H9 (cell line): ENCODE data around the gene NEURL1B. TPM values are rescaled to one million over a fixed set of nuclear protein-coding genes. Genes with fewer than 3 reads are reported as not detected.

Source experiments
- DNase-seq: peaks from one replicate; pipeline ENCODE4 v3.0.0-alpha.2; 2017
- H2AFZ ChIP-seq: one replicate; pipeline ENCODE4 v1.6.1; 2013; ENCODE audit warnings: mild to moderate bottlenecking, low read length, control low read depth, moderate library complexity
- H2AK5ac ChIP-seq: 2 replicates; pipeline ENCODE4 v1.6.1; 2013; ENCODE audit warnings: low read length, control low read depth, mixed read lengths; ENCODE audit not compliant: insufficient read length
- H2BK120ac ChIP-seq: one replicate; pipeline ENCODE4 v1.6.1; 2013; ENCODE audit warnings: low read depth, mild to moderate bottlenecking, low read length, control low read depth, inconsistent platforms; ENCODE audit not compliant: poor library complexity, severe bottlenecking
- H2BK12ac ChIP-seq: 2 replicates; pipeline ENCODE4 v1.6.1; 2013; ENCODE audit warnings: low read length, control low read depth, mixed read lengths, low read depth; ENCODE audit not compliant: insufficient read length
- H2BK15ac ChIP-seq: 2 replicates; pipeline ENCODE4 v1.6.1; 2013; ENCODE audit warnings: low read depth, low read length, control low read depth
- H2BK20ac ChIP-seq: one replicate; pipeline ENCODE4 v1.6.1; 2013; ENCODE audit warnings: low read depth, mild to moderate bottlenecking, low read length, control low read depth, inconsistent platforms; ENCODE audit not compliant: poor library complexity, severe bottlenecking
- H2BK5ac ChIP-seq: 2 replicates; pipeline ENCODE4 v1.6.1; 2013; ENCODE audit warnings: low read length, control low read depth, mixed read lengths; ENCODE audit not compliant: insufficient read length
- H3K14ac ChIP-seq: 2 replicates; pipeline ENCODE4 v1.6.1; 2013; ENCODE audit warnings: low read length, control low read depth; ENCODE audit not compliant: insufficient read depth
- H3K18ac ChIP-seq: 2 replicates; pipeline ENCODE4 v1.6.1; 2013; ENCODE audit warnings: low read depth, mild to moderate bottlenecking, mixed read lengths, low read length, control low read depth; ENCODE audit not compliant: insufficient read length
- H3K23ac ChIP-seq: 2 replicates; pipeline ENCODE4 v1.6.1; 2013; ENCODE audit warnings: low read length, control low read depth, mixed read lengths, low read depth; ENCODE audit not compliant: insufficient read length
- H3K23me2 ChIP-seq: 2 replicates; pipeline ENCODE4 v1.6.1; 2013; ENCODE audit warnings: low read depth, mild to moderate bottlenecking, mixed read lengths, low read length, control low read depth; ENCODE audit not compliant: insufficient read length, poor library complexity, severe bottlenecking
- H3K27ac ChIP-seq: 2 replicates; pipeline ENCODE4 v1.5.1; 2013; ENCODE audit warnings: low read length, control low read depth, mixed read lengths, low read depth; ENCODE audit not compliant: insufficient read length
- H3K27me3 ChIP-seq: 2 replicates; pipeline ENCODE4 v1.6.1; 2013; ENCODE audit warnings: low read length, control low read depth, inconsistent platforms; ENCODE audit not compliant: insufficient read depth
- H3K4ac ChIP-seq: 2 replicates; pipeline ENCODE4 v1.6.1; 2013; ENCODE audit warnings: low read depth, mild to moderate bottlenecking, control low read depth, inconsistent platforms, low read length, moderate library complexity
- H3K4me1 ChIP-seq: 2 replicates; pipeline ENCODE4 v1.6.1; 2013; ENCODE audit warnings: low read length, control low read depth, inconsistent platforms; ENCODE audit not compliant: insufficient read depth
- H3K4me2 ChIP-seq: 2 replicates; pipeline ENCODE4 v1.6.1; 2013; ENCODE audit warnings: low read length, control low read depth, mixed read lengths; ENCODE audit not compliant: insufficient read length, insufficient read depth
- H3K56ac ChIP-seq: 2 replicates; pipeline ENCODE4 v1.6.1; 2013; ENCODE audit warnings: low read depth, mild to moderate bottlenecking, mixed read lengths, low read length, control low read depth; ENCODE audit not compliant: insufficient read length
- H3K79me1 ChIP-seq: 2 replicates; pipeline ENCODE4 v1.6.1; 2013; ENCODE audit warnings: low read depth, mild to moderate bottlenecking, moderate library complexity, low read length, control low read depth, inconsistent platforms; ENCODE audit not compliant: insufficient read depth, poor library complexity, severe bottlenecking
- H3K79me2 ChIP-seq: 2 replicates; pipeline ENCODE4 v1.6.1; 2013; ENCODE audit warnings: low read length, control low read depth, inconsistent platforms; ENCODE audit not compliant: insufficient read depth
- H3K9ac ChIP-seq: 2 replicates; pipeline ENCODE4 v1.6.1; 2013; ENCODE audit warnings: low read length, control low read depth, mixed read lengths; ENCODE audit not compliant: insufficient read length; ENCODE audit errors: extremely low read depth
- H3K9me3 ChIP-seq: one replicate; pipeline ENCODE4 v1.6.1; 2013; ENCODE audit warnings: low read depth, low read length, inconsistent platforms; ENCODE audit not compliant: control insufficient read depth
- H3T11ph ChIP-seq: one replicate; pipeline ENCODE4 v1.6.1; 2013; ENCODE audit warnings: mild to moderate bottlenecking, low read length, control low read depth, inconsistent platforms
- H4K20me1 ChIP-seq: one replicate; pipeline ENCODE4 v1.6.1; 2013; ENCODE audit not compliant: control insufficient read depth, insufficient read length, insufficient read depth
- H4K5ac ChIP-seq: 2 replicates; pipeline ENCODE4 v1.6.1; 2013; ENCODE audit warnings: low read depth, mild to moderate bottlenecking, mixed read lengths, low read length, control low read depth; ENCODE audit not compliant: insufficient read length
- H4K8ac ChIP-seq: replicated peaks from 2 replicates; pipeline ENCODE4 v1.6.1; 2013; ENCODE audit warnings: low read length, control low read depth, mixed read lengths, low read depth; ENCODE audit not compliant: insufficient read length
- H4K91ac ChIP-seq: 2 replicates; pipeline ENCODE4 v1.6.1; 2013; ENCODE audit warnings: low read depth, mild to moderate bottlenecking, moderate library complexity, mixed read lengths, low read length, control low read depth; ENCODE audit not compliant: insufficient read length
- H3K27ac Mint-ChIP-seq, 3 experiments: 2 replicates in 2 of 3; 3 replicates in 1 of 3; pipeline ENCODE4 v1.8.0; 2020 to 2021; ENCODE audit warnings: mixed read lengths in 3 of 3, mild to moderate bottlenecking in 1 of 3, moderate library complexity in 1 of 3
- H3K27me3 Mint-ChIP-seq: 2 replicates; pipeline ENCODE4 v1.8.0; 2021; ENCODE audit warnings: low read depth, mild to moderate bottlenecking, moderate library complexity, mixed read lengths
- H3K36me3 Mint-ChIP-seq, 3 experiments: 2 replicates in 2 of 3; 3 replicates in 1 of 3; pipeline ENCODE4 v1.8.0; 2020 to 2021; ENCODE audit warnings: low read depth in 3 of 3, mixed read lengths in 3 of 3; ENCODE audit not compliant: insufficient read depth in 1 of 3
- H3K4me1 Mint-ChIP-seq, 2 experiments: 2 replicates each; pipeline ENCODE4 v1.8.0; 2020; ENCODE audit warnings: mixed read lengths in 2 of 2
- H3K4me3 Mint-ChIP-seq, 2 experiments: 2 replicates in 1 of 2; 3 replicates in 1 of 2; pipeline ENCODE4 v1.8.0; 2020 to 2021; ENCODE audit warnings: mild to moderate bottlenecking in 2 of 2, mixed read lengths in 2 of 2, moderate library complexity in 1 of 2
- H3K9me3 Mint-ChIP-seq, 2 experiments: 2 replicates in 1 of 2; 3 replicates in 1 of 2; pipeline ENCODE4 v1.8.0; 2020; ENCODE audit warnings: mild to moderate bottlenecking in 2 of 2, mixed read lengths in 2 of 2, moderate library complexity in 1 of 2
- WGBS: extraction: QIAGEN DNeasy Blood & Tissue Kit; methylation state at CpG from one replicate; pipeline ENCODE4 v1.1.7; 2013; ENCODE audit warnings: missing lambda C conversion rate, low lambda C conversion rate, mixed read lengths; ENCODE audit not compliant: insufficient read length; ENCODE audit errors: extremely low coverage; 5-methylcytosine and 5-hydroxymethylcytosine counted together
- total RNA-seq: library from RNA; stranded (reverse); gene quantifications from 2 replicates; pipeline ENCODE4 v1.2.1, GENCODE V29; 2021
- TF ChIP-seq, protein P1 (sequence below): fragments of 200-600 bp; sonication (generic); conservative IDR thresholded peaks from 3 replicates; pipeline ENCODE4 v1.8.0; 2021; ENCODE audit warnings: antibody characterized with exemption, mild to moderate bottlenecking

NEURL1B gene
- total RNA-seq, 1 experiment from 2014 or later, result 3.6 TPM

DNA sequence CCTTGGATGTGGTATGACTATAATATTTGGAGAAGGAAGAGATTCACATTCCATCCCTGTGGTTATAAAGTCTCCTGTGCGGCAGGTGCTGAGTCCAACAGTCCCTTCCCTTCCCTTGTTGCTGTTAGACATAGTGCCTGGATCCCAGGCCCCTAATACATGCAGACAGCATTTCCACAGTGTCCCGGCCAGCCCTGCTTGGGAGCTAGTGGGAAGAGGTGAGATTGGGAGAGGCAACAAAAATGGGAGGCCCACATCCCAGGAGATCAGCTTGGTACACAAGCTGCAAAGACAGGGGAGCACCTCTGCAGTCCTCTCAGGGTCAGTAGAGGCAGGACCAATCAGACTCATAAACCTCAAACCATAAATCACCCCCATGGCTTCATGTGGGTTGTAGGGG lies 3.3 kb upstream of the NEURL1B start:
- H3K4me3 Mint-ChIP-seq, result no peak overlapping the region
- H3K27me3 Mint-ChIP-seq, result peaks cover 37% of the 10 kb centered on the region
- no CpG with 5 or more reads among the region's 2 CpGs for WGBS
- no peak overlapping the region for H3K27ac Mint-ChIP-seq
- H4K20me1 ChIP-seq, result no peaks in the 10 kb centered on the region
- H3K4me1 Mint-ChIP-seq, result peaks cover 20 to 24% of the 10 kb centered on the region in 2 experiments
- H3K9me3 Mint-ChIP-seq, result no peaks in the 10 kb centered on the region
- no peak overlapping the region for H2BK5ac ChIP-seq
- no peak overlapping the region for H2BK12ac ChIP-seq
- H3T11ph ChIP-seq, result no peak overlapping the region
- no peaks in the 10 kb centered on the region for H3K79me2 ChIP-seq
- no peaks in the 10 kb centered on the region for H3K9me3 ChIP-seq
- peaks cover 2% of the 10 kb centered on the region; the same call in 1 of the 2 replicates for H3K27me3 ChIP-seq
- H3K4me2 ChIP-seq, result no peak overlapping the region
- no peak for DNase-seq
- H2BK15ac ChIP-seq, result no peak overlapping the region
- no peak overlapping the region for H2BK120ac ChIP-seq
- no peak overlapping the region for H3K56ac ChIP-seq
- peaks cover 10% of the 10 kb centered on the region for H3K23me2 ChIP-seq
- no peak overlapping the region for H3K14ac ChIP-seq
- no peak overlapping the region for H3K4ac ChIP-seq
- no peak overlapping the region for H2AFZ ChIP-seq
- H3K4me1 ChIP-seq, result no peaks in the 10 kb centered on the region
- H4K91ac ChIP-seq, result no peak overlapping the region
- no peaks in the 10 kb centered on the region for H3K79me1 ChIP-seq
- H2BK20ac ChIP-seq, result no peak overlapping the region
- H3K36me3 Mint-ChIP-seq, result peaks cover 0 to 2% (median 0%) of the 10 kb centered on the region in 3 experiments; a peak in 2 of 7 replicates
- H4K5ac ChIP-seq, result no peak overlapping the region
- no peak overlapping the region for H3K27ac ChIP-seq
- no peak overlapping the region for H3K23ac ChIP-seq
- H3K18ac ChIP-seq, result no peak overlapping the region
- no peak overlapping the region for H2AK5ac ChIP-seq
- no peak overlapping the region for H4K8ac ChIP-seq
- H3K9ac ChIP-seq, result no peak overlapping the region
- TF ChIP-seq, protein P1, sequence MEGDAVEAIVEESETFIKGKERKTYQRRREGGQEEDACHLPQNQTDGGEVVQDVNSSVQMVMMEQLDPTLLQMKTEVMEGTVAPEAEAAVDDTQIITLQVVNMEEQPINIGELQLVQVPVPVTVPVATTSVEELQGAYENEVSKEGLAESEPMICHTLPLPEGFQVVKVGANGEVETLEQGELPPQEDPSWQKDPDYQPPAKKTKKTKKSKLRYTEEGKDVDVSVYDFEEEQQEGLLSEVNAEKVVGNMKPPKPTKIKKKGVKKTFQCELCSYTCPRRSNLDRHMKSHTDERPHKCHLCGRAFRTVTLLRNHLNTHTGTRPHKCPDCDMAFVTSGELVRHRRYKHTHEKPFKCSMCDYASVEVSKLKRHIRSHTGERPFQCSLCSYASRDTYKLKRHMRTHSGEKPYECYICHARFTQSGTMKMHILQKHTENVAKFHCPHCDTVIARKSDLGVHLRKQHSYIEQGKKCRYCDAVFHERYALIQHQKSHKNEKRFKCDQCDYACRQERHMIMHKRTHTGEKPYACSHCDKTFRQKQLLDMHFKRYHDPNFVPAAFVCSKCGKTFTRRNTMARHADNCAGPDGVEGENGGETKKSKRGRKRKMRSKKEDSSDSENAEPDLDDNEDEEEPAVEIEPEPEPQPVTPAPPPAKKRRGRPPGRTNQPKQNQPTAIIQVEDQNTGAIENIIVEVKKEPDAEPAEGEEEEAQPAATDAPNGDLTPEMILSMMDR, result no peak
